ENCODE results near the gene GAL3ST2. TPM values are rescaled to one million over a fixed set of nuclear protein-coding genes. Genes with fewer than 3 reads are reported as not detected.

Gene GAL3ST2
- total and polyA plus RNA-seq, 4 donors, result 0.03 to 0.33 (median 0.23) TPM; not detected in 1

- peaks cover 3 to 17% (median 12%) of the 10 kb centered on the region in 4 donors for H3K4me1 ChIP-seq (ENCODE audit: control insufficient read depth in 4 of 4, insufficient read depth in 4 of 4, low read length in 3 of 4)
- H3K9me3 ChIP-seq (ENCODE audit: control insufficient read depth in 4 of 4, low read length in 3 of 4), result no peaks in the 10 kb centered on the region
- H3K27me3 ChIP-seq (ENCODE audit: control insufficient read depth in 4 of 4, insufficient read depth in 4 of 4, low read length in 3 of 4), result no peaks in the 10 kb centered on the region
- H3K9ac ChIP-seq (ENCODE audit: low read depth in 1 of 2, low read length in 2 of 2), result no peak overlapping the region
- no peak overlapping the region for H3K4me3 ChIP-seq (ENCODE audit: low read depth in 1 of 3, low read length in 3 of 3)
- peaks cover 0 to 38% (median 11%) of the 10 kb centered on the region in 4 donors for H3K36me3 ChIP-seq (ENCODE audit: control insufficient read depth in 4 of 4, insufficient read depth in 3 of 4, low read depth in 1 of 4, low read length in 3 of 4)
- H3K27ac ChIP-seq (ENCODE audit: low read depth in 1 of 2, low read length in 2 of 2), result no peak overlapping the region
- TF ChIP-seq MAX (IDR thresholded peaks at IDR 0.05) (no peak), TAF1 (conservative IDR thresholded peaks at IDR 0.05) (no peak)
- whole genome bisulfite sequencing, result 96% methylated on average over 4 of the region's 4 CpGs
- DNase-seq (ENCODE audit: low spot score), result no peak
These were observed 30.5 kb upstream of the GAL3ST2 start for GRCh38 chr2:241746084-241746483.

GRCh38 chr2:241748468-241749256 lies 28.0 kb upstream of the GAL3ST2 start:
- TF ChIP-seq CTCF (IDR thresholded peaks at IDR 0.05; ENCODE audit: low read depth, low read length, missing input control) (no peak), FOXA2 (IDR thresholded peaks at IDR 0.05) (no peak), RAD21 (IDR thresholded peaks at IDR 0.05) (no peak), REST (IDR thresholded peaks at IDR 0.05) (no peak), TAF1 (conservative IDR thresholded peaks at IDR 0.05) (no peak), HNF4G (IDR thresholded peaks at IDR 0.05) (no peak), RXRA (IDR thresholded peaks at IDR 0.05) (no peak), GABPA (IDR thresholded peaks at IDR 0.05 in 1 of 2, conservative IDR thresholded peaks at IDR 0.05 in 1 of 2) (no peak), EGR1 (IDR thresholded peaks at IDR 0.05; ENCODE audit: low read depth in 2 of 2) (no peak), FOXA1 (IDR thresholded peaks at IDR 0.05) (no peak), YY1 (IDR thresholded peaks at IDR 0.05) (no peak), ZBTB33 (IDR thresholded peaks at IDR 0.05) (no peak), MAX (IDR thresholded peaks at IDR 0.05) (no peak), HNF4A (conservative IDR thresholded peaks at IDR 0.05) (no peak)
- no peaks in the 10 kb centered on the region for H3K9me3 ChIP-seq (ENCODE audit: control insufficient read depth in 4 of 4, low read length in 3 of 4)
- H3K9ac ChIP-seq (ENCODE audit: low read depth in 1 of 2, low read length in 2 of 2), result no peak overlapping the region
- H3K4me3 ChIP-seq (ENCODE audit: low read depth in 1 of 3, low read length in 3 of 3), result no peak overlapping the region
- H3K36me3 ChIP-seq (ENCODE audit: control insufficient read depth in 4 of 4, insufficient read depth in 3 of 4, low read depth in 1 of 4, low read length in 3 of 4), result peaks cover 0 to 48% (median 15%) of the 10 kb centered on the region in 4 donors
- no peak overlapping the region for H3K27ac ChIP-seq (ENCODE audit: low read depth in 1 of 2, low read length in 2 of 2)
- DNase-seq (ENCODE audit: low spot score), result no peak
- H3K4me1 ChIP-seq (ENCODE audit: control insufficient read depth in 4 of 4, insufficient read depth in 4 of 4, low read length in 3 of 4), result peaks cover 3 to 10% (median 7%) of the 10 kb centered on the region in 4 donors
- no peaks in the 10 kb centered on the region for H3K27me3 ChIP-seq (ENCODE audit: control insufficient read depth in 4 of 4, insufficient read depth in 4 of 4, low read length in 3 of 4)
- whole genome bisulfite sequencing, result 95% methylated on average over 32 of the region's 32 CpGs
